Endothelial cell of umbilical vein (primary cell): ENCODE measurements around the gene REPS1. TPM values are rescaled to one million over a fixed set of nuclear protein-coding genes. Genes with fewer than 3 reads are reported as not detected.

Experiments used
- BruUV-seq: library from RNA; stranded (reverse); fragments of 400-500 nt; replicated peaks from 2 replicates; lab custom pipeline; 2021; lab: Mats Ljungman, UMichigan
- CTCF ChIA-PET: fragments of 300-600, 350-600 bp; sonication (Branson Sonifier 250); formaldehyde crosslinking; loops from one replicate; lab custom pipeline; 2021; ENCODE audit warnings: antibody characterized with exemption, inconsistent platforms; lab: Charles Lee
- POLR2A ChIA-PET: fragments of 300-600, 350-600 bp; sonication (Branson Sonifier 250); formaldehyde crosslinking; loops from one replicate; lab custom pipeline; 2021; ENCODE audit warnings: antibody characterized with exemption, inconsistent platforms; lab: Charles Lee
- DNase-seq: peaks from one replicate; pipeline ENCODE4 v3.0.0-alpha.2; 2011; ENCODE audit warnings: low read depth, low spot score
- FAIRE-seq: peaks from 2 replicates; lab custom pipeline; 2011; peaks lifted over from hg19 to GRCh38; lab: Jason Lieb, UNC
- H2AFZ ChIP-seq: 2 replicates; pipeline ENCODE4 v1.6.0; 2012; ENCODE audit warnings: low read depth, low read length, control low read depth, inconsistent platforms
- H3K27ac ChIP-seq: 2 replicates; pipeline ENCODE4 v1.5.1; 2011; ENCODE audit warnings: low read depth, mild to moderate bottlenecking, control low read depth, low read length, moderate library complexity; ENCODE audit not compliant: insufficient read depth
- H3K27me3 ChIP-seq, 2 experiments: 2 replicates each; pipeline versions ENCODE4 v1.6.0 to v1.6.1; 2011; ENCODE audit warnings: low read length in 2 of 2, mixed read lengths in 1 of 2; ENCODE audit not compliant: control insufficient read depth in 2 of 2, insufficient read depth in 2 of 2
- H3K36me3 ChIP-seq, 2 experiments: 2 replicates in 1 of 2; 3 replicates in 1 of 2; pipeline ENCODE4 v1.5.1; 2011; ENCODE audit warnings: low read length in 2 of 2, mild to moderate bottlenecking in 1 of 2, moderate library complexity in 1 of 2; ENCODE audit not compliant: control insufficient read depth in 2 of 2, insufficient read depth in 2 of 2; ENCODE audit errors: extremely low read depth in 1 of 2
- H3K4me1 ChIP-seq: 3 replicates; pipeline ENCODE4 v1.5.1; 2011; ENCODE audit warnings: mild to moderate bottlenecking, low read length; ENCODE audit not compliant: control insufficient read depth, insufficient read depth; ENCODE audit errors: extremely low read depth
- H3K4me2 ChIP-seq: 2 replicates; pipeline ENCODE4 v1.6.1; 2011; ENCODE audit warnings: low read length, control low read depth, mixed read lengths; ENCODE audit not compliant: insufficient read depth
- H3K4me3 ChIP-seq, 3 experiments: fragments of 200-600 bp in 1 of 3; sonication (generic), shearing (Covaris generic) in 1 of 3; replicated peaks in 1 of 3; 2 replicates each; pipeline ENCODE4 v1.5.1; 2011 to 2016; ENCODE audit warnings: control low read depth in 3 of 3, low read length in 3 of 3, mild to moderate bottlenecking in 2 of 3, inconsistent platforms in 1 of 3, low read depth in 1 of 3, moderate library complexity in 1 of 3; ENCODE audit not compliant: insufficient read depth in 1 of 3
- H3K79me2 ChIP-seq: 2 replicates; pipeline ENCODE4 v1.6.0; 2012; ENCODE audit warnings: low read length, inconsistent platforms; ENCODE audit not compliant: control insufficient read depth, insufficient read depth
- H3K9ac ChIP-seq: replicated peaks from 2 replicates; pipeline ENCODE3; 2011; ENCODE audit warnings: low read length, control low read depth; ENCODE audit not compliant: insufficient read depth; ENCODE audit errors: extremely low read depth
- H3K9me1 ChIP-seq: replicated peaks from 3 replicates; pipeline ENCODE4 v1.6.0; 2011; ENCODE audit warnings: mild to moderate bottlenecking, low read length; ENCODE audit not compliant: control insufficient read depth, insufficient read depth; ENCODE audit errors: extremely low read depth
- H3K9me3 ChIP-seq: replicated peaks from 2 replicates; pipeline ENCODE4 v1.5.1; 2012; ENCODE audit warnings: low read length, inconsistent platforms; ENCODE audit not compliant: control insufficient read depth, insufficient read depth
- H4K20me1 ChIP-seq: replicated peaks from 2 replicates; pipeline ENCODE3; 2011; ENCODE audit warnings: mild to moderate bottlenecking, low read length; ENCODE audit not compliant: control insufficient read depth, insufficient read depth; ENCODE audit errors: extremely low read depth
- CTCF ChIP-seq, 2 donors: IDR thresholded peaks; 1 replicate in 1 of 2; 2 replicates in 1 of 2; pipeline ENCODE4 v1.5.1; 2011; ENCODE audit warnings: low read length in 2 of 2, mild to moderate bottlenecking in 2 of 2, moderate library complexity in 2 of 2, control low read depth in 1 of 2, inconsistent platforms in 1 of 2, low read depth in 1 of 2; ENCODE audit not compliant: insufficient read depth in 1 of 2; ENCODE audit errors: extremely low read depth in 1 of 2
- EZH2 ChIP-seq: IDR thresholded peaks from 2 replicates; pipeline ENCODE4 v1.6.1; 2012; ENCODE audit warnings: borderline replicate concordance, low read depth, mild to moderate bottlenecking, moderate library complexity, low read length, inconsistent platforms; ENCODE audit not compliant: severe bottlenecking
- FOS ChIP-seq: IDR thresholded peaks from 2 replicates; pipeline ENCODE4 v1.6.1; 2011; ENCODE audit warnings: mild to moderate bottlenecking, low read length, moderate library complexity, borderline replicate concordance; ENCODE audit not compliant: insufficient read depth
- GATA2 ChIP-seq: IDR thresholded peaks from 2 replicates; pipeline ENCODE4 v1.7.0; 2011; ENCODE audit warnings: low read depth, mild to moderate bottlenecking, moderate library complexity, mixed read lengths, low read length; ENCODE audit not compliant: insufficient read length, insufficient read depth
- JUN ChIP-seq: IDR thresholded peaks from 2 replicates; pipeline ENCODE4 v1.6.1; 2011; ENCODE audit warnings: borderline replicate concordance, low read depth; ENCODE audit not compliant: insufficient read length, insufficient read depth
- MAX ChIP-seq: IDR thresholded peaks from 2 replicates; pipeline ENCODE4 v1.6.1; 2011; ENCODE audit not compliant: insufficient read depth, insufficient read length
- MYC ChIP-seq: IDR thresholded peaks from one replicate; pipeline ENCODE4 v1.6.1; 2011; ENCODE audit warnings: mild to moderate bottlenecking, low read depth, low read length
- POLR2A ChIP-seq: IDR thresholded peaks from 2 replicates; pipeline ENCODE4 v1.6.1; 2012; ENCODE audit warnings: low read depth, mild to moderate bottlenecking, control low read depth, low read length
- POLR2AphosphoS5 ChIP-seq: IDR thresholded peaks from 2 replicates; pipeline ENCODE4 v1.6.1; 2012; ENCODE audit warnings: low read depth, mild to moderate bottlenecking, control low read depth, low read length, moderate library complexity; ENCODE audit not compliant: insufficient read depth
- dilution Hi-C: fragments of 300-500 bp; cut with MboI; formaldehyde crosslinking; loops from one replicate; pipeline ENCODE4 v1.15.0; 2019; ENCODE audit warnings: low sequenced_read_pairs; ENCODE audit not compliant: extremely low pct_ligation_motif_present
- intact Hi-C: fragments of 100-400 bp; cut with micrococcal nuclease; formaldehyde crosslinking; loops from one replicate; pipeline ENCODE4 v1.10.0; 2022
- polyA plus RNA-seq, 4 experiments: library from polyadenylated mRNA; depleted of rRNA in 3 of 4; stranded (reverse) in 3 of 4; unstranded in 1 of 4; fragments of >200 nt; gene quantifications; 2 replicates each; pipeline versions ENCODE4 v1.2.1 to v1.2.3, GENCODE V29; 2011 to 2012; ENCODE audit warnings: missing spikeins in 1 of 4
- total RNA-seq: library from RNA; stranded (reverse); gene quantifications from 2 replicates; pipeline ENCODE4 v1.2.3, GENCODE V29; 2021

The REPS1 gene
- total and polyA plus RNA-seq, 2 donors (not counting 3 experiments of a cell fraction or from before 2014, with no cell fraction given) = 20.6 to 35.0 TPM

DNA sequence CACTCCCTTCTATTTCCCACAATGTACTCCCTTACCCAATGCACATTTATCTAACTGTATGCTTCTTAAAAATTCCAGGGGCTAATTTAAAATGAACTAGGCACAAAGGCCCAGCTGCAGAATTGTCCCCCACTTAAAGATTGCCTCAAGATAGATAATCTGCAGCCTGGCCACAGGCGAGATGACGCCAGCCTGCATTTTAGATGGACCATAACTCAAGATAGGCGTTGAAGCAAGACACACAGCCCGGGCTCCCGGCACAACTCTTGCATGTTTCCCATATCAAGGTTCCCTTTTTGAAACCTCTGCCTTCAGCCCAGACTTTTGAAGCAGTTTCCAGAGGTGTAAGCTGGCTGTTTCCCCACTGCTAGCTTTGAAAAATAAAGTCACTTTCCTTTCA is 3.2 kb upstream of the REPS1 start:
- H3K27ac ChIP-seq = no peak overlapping the region
- peaks cover 10% of the 10 kb centered on the region for H3K4me1 ChIP-seq
- H3K9me1 ChIP-seq = no peaks in the 10 kb centered on the region
- ChIA-PET CTCF (interaction anchor here (7.7 kb wide), 1 partner anchor 176 kb away, joined by 78 read pairs; no protein-coding TSS in a partner anchor), POLR2A (no interaction called here)
- no peak overlapping the region for H3K9ac ChIP-seq
- no peak overlapping the region for H3K4me3 ChIP-seq
- peaks cover 3% of the 10 kb centered on the region in 2 experiments for H3K27me3 ChIP-seq
- TF ChIP-seq CTCF (IDR thresholded peaks at IDR 0.05; ENCODE audit: extremely low read depth in 1 of 2, insufficient read depth in 1 of 2, low read depth in 1 of 2, low read length in 2 of 2) (no peak), GATA2 (no peak), MYC (no peak), JUN (no peak), EZH2 (no peak), POLR2AphosphoS5 (no peak), FOS (no peak), POLR2A (no peak), MAX (no peak)
- no peak overlapping the region for H2AFZ ChIP-seq
- H3K4me2 ChIP-seq = no peak overlapping the region
- no peak for DNase-seq
- H3K36me3 ChIP-seq = no peaks in the 10 kb centered on the region
- no peak for FAIRE-seq
- H3K79me2 ChIP-seq = peaks cover 14% of the 10 kb centered on the region
- BruUV-seq = no TSS peak
- intact Hi-C loops (no loop called here), dilution Hi-C loops (no loop called here)
- peaks cover 2% of the 10 kb centered on the region for H4K20me1 ChIP-seq
- no peaks in the 10 kb centered on the region for H3K9me3 ChIP-seq
